Stimulated activated CD8-positive, alpha-beta memory T cell treated with anti-CD3 and anti-CD28 coated beads, Interleukin-15, amount 100 ng/mL, for 24 hours (primary cell): Measurements from ENCODE around the gene MATN4.

Experiments
- DNase-seq: peaks from one replicate; pipeline ENCODE4 v3.0.0-alpha.2; 2020; ENCODE audit warnings: low read depth

Gene MATN4

DNA sequence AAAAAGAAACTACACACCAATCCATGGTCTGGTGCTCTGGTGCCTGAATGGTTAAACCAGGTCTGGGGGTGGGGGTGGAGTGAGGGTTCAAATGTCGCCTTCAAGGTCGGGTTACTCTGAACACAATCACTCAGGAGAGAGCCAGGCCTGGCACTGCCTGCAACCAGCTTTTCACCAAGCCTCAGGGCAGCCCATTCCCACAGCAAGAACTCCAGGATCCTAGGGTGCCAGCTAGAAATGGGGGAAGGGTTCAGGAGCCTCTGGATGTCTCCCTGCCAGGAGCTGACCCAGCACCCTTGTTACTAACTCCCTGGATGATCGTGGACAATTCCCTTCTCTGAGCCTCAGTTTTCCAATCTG lies 33.5 kb upstream of the MATN4 start:
- DNase-seq = no peak

DNA sequence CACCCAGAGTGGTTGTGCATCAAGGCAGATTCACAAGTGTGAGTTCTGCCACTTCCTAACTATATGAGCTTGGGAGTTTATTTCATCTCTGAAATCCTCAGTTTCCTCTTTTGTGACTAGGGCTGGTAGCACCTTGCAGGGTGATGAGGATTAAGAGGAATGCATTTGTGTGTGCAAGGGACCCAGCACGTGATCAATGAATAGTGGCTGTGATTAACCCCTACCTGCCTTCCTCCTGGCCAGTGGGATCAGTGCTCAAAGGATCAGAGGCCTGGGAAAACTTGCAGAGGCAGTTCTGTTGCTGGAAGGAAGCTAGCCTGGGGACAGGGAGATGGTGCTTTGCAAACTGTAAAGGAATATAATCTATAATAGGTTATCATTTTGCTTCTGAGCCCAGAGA lies 32.9 kb upstream of the MATN4 start:
- DNase-seq = no peak

DNA sequence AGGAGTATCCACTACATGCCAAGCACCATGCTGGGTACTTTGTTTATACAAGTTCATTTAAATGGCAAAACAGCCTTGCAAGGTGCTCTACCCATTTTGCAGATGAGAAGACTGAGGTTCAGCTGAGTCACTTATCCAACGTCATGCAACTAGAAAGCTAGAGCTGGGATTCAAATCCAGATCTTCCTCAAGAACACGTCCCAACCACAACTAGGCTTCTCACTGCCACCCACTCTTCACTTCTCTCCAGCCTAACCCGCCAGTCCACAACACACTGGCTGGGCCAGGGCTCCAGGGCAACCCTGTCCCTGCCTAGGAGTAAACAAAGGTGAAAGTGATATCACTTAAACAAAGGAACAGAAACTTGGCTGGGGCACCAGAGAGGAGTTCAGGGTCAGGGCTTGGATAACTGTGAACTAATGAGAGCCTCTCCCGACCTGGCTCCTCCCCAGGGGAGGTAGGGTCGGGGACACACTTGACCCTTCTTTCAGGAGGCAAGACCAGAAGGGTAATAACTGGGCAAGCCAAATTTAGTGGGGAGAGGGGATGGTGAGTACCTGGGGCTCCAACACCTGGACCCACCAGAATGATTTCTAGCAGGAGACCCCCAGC lies 32.2 kb upstream of the MATN4 start:
- DNase-seq = no peak

DNA sequence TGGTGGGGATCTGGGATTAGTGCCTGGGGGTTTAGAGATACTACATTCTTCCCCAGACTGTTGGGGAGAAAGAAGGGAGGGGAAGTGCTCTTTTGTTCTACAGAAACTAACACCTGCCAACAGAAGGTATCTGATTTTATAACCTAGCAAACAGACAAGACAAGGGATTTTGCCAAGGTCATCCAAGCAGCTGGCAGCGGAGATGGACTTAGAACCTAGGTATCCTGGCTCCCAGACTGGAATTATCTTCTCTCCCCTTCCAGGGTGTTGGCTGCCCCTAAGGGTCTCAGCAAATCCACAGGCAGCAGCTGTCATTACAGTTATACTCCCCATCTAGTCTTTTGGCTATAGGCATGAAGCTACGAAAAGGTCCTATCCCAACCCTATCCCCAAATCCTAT lies 31.7 kb upstream of the MATN4 start:
- no peak for DNase-seq

DNA sequence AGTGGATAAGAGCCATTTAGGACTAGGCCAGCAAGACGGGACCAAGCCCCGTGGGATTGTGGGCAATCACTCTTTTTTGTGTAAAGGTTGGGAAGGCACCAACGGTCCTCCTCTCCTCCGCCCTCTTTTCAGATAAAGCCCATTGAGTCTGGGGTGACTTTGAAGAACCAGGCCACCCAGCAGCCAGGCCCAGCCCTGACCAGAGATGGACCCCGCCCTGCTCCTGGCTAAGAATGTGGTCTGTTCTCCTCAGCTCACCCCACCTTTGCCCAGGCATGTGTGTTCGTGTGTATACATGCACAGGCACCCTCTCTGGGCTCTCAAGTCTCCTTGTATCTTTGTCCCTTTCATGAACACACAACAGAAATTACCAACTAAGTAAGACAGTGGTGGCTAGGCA lies 31.0 kb upstream of the MATN4 start:
- no peak for DNase-seq

DNA sequence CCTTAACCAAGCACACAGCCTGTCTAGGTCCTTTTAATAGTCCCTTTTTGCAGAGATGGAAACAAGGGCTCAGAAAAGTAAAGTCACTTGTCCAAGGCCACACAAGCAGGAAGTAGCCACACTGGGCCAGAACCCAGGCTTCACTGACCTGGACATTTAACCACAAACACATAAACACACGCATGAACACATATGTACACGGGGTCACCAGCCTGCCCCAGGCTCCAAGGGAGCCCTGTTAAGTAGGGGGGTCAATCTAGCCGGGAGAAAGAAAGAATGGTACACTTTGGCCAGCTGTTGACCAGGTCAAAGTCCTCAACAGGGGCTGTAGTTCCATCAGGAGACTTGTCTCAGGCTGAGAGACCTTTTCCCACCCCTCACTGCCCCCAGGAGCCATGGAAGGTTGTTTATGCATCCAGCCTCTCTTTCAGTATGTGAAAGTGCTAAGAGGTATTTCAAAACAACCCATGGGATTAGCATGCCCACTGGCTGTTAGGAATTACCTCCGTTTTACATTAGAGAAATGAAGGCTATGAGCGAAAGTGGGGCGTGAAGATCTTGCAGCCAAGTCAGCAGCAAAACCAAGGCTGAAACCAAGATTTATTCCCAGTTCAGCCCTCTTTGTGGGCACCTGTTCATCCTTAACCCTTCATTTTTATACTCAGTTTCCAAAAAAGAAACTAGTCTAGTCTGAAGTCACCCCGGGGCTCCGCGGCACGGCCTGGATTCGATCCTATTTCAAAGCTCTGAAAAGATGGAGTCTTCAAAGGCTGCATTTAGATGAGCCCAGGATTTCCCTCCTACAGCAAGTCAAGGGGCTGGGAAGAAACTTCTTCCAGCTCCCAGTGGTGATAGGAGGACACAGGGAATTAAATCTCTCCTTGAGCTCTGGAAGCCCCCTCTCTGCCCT lies 30.3 kb upstream of the MATN4 start:
- no peak for DNase-seq

DNA sequence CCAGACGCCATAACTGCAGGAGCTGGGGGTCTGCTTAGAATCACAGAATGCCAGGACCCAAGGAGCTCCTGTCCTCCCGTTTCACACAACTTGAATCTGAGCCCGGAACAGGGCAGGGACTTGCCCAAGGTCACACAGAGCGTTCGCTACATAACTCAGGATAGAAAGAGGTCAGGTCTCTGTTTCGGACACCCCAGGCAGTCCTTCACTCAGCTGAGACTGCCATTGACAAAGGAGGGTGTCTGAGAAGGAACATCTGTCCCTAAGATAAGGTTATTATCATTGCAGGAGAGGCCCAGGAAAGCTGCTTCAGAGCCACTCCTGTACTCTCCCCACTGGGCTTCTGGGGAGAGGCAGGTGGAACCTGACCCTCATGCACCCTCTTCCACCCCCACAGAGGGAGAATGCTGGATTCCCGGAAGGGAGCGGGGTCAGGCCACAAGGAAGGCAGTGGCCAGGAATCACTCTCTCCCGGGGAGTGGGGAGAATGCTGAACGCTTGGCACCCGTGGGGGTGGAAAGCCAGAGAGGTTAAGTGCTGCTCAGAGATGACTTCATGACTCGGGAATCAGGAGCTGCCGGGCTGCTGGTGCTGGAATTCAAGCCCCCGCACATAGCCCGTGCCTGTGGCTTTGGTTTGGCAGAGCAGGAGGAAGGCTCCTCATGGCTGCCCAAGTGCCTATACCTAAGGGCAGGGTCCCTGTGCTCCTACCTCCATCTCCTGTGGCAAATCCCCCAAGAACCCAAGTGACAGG lies 29.4 kb upstream of the MATN4 start:
- DNase-seq = no peak

DNA sequence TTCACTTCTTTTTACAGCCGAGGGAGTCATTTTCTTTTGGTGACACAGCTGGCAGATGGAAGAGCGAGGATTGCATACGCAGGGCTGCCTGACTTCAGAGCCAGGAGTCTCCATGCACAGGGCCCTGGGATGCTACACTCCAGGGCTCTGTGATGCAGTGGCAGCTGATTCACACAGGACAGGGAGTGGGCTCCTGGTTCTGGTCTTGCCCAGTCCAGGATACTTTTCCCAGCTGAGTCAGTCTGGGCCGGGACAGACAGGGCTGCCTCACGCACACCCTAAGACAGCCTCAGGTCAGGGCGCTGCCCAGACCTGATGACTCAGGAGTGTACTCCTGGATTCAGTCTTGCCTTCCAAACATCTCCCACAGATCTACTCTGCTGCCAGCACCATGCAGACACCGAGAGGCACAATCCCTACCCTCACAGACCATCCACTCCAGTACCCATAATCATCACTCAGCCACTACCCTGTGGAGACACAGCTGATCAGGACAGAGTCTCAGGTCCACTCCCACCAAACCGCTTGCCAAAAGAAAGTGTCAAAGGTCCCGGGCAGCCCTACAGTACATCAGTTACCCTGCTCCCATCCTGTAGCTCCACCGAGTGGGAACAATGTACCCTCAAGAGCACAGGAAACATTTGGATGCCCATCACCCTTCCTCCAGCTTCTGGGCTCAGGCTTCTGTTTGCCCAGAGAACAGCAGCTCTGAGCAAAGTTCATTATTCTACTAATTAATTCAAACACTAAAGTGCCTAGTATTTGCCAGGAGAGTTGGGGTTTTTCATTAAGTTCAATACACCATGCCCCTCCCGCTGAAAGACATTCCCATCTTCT lies 28.6 kb upstream of the MATN4 start:
- DNase-seq = no peak

DNA sequence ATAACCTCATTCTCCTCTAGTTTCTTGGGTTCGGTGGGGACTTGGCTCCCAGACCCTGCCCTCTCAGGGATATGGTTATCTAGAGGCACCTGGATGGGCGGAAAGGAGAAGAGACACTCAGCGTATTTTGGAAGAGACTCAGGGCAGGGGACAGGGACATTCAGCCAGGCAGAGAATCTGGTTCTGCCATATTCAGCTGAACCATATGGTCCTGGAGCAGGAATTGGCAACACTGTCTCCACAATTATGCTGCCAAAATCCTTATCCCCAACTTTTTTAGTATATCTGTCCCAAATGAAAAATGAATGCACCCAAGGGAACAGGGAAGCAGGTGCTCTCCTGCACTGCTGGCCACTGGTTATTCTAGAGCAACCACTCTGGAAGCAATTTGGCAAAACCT lies 22.4 kb upstream of the MATN4 start:
- no peak for DNase-seq

DNA sequence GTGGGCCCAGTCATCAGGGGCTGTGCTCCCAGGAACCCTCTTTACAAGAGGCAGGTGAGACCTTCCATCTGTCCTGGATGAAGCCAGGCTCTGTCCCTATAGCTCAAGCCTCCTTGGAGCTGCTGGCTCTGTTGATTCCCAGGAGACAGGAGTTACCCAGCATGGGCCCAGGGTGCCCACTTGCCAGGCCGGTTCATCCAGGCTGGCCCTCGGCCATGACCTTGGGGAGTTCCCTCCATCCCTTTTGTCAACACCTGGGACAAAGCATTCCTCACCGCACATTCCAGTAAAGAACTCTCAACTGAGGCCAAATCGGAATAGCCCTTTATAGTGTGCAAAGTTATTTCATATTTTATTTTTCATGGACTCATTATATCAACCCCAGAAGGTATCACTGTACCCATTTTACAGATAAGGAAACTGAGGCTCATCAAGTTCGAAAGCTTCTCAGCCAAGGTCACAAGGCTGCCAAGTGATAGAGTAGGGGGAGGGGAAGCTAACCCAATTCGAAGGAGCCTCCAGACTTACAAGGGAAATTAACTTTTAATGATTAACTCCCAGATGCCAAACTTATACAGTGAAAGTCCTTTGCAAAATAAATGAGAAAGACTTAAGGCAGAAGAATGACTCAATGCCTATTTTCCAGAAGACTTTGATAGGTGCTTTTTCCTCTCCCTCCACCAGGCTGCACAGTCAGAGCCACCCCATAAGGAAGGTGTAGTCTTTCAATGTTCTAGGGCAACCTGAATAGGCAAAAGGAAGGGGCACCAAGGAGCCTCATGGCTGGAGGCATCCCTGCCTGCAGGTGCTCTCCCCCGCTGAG lies 21.6 kb upstream of the MATN4 start:
- DNase-seq = no peak

DNA sequence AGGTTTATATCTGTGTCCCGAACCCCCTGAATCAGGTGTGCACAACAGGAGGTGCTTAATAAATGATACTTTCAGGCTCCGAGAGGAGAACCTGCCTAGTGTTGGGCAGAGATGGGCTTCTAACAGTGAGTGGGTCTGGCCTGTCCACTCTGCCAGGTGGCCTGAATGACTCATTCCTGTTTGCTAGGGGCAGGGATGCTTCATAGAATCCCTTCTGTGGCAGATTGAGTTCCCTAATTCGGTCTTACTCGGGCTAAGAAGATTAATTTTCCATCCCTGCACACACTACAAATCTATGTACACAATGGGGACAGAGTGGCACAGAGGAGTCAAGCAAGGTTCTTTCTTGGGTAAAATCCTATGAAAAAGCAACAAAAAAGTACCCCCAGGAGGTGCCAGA lies 20.4 kb upstream of the MATN4 start:
- no peak for DNase-seq

DNA sequence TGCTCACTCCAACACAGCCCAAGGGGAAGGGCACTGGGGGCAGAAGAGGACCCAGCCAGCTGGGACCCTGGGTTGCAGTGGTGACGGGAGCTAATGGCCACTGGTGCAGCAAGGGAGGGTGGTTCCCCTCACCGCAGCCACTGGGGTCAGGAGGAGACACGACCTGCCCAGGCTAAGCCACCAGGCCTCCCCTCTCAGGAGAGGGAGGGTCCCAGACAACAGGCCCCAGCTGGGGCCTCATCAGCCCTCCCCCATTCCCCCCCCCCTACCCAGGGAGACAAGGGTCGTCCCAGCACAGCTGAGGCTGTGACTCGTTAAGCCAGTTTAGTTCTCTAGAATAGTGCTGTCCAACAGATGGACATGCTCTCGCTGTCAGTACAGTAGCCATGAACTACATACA lies 17.3 kb upstream of the MATN4 start:
- DNase-seq = no peak

DNA sequence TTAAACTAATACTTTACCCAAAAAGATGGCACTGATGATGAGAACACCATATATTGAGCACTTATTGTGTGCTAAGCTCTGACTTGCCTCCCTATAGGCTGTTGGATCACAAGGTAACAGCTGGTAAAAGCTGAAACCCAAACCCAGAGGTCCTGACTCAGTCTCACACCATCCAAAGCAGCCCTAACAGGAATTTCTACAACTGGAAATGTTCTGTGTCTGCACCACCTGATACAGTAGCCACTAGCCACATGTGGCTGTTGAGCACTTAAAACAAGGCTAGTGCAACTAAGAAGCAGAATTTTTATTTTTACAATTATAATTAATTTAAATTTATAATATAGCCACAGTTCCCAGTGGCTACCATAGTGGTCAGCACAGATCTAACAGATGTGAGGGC lies 15.6 kb upstream of the MATN4 start:
- no peak for DNase-seq

DNA sequence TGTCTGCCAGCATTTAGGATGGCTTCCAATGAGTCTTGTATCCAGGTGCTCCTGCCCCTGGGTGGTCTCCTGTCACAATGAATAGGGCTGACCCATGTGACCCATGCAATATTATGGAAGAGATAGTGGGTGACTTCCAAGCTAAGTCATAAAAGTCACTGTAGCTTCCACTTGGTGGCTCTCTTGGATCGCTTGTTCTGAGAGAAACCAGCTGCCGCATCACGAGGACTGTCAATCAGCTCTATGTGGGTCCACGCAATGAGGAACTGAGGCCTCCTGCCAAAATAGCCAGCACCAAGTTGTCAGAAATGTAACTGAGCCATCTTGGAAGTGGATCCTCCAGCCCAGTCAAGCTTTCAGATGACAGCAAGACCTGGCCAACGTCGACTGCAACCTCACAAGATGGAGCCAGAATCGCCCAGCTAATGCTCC lies 14.9 kb upstream of the MATN4 start:
- no peak for DNase-seq

DNA sequence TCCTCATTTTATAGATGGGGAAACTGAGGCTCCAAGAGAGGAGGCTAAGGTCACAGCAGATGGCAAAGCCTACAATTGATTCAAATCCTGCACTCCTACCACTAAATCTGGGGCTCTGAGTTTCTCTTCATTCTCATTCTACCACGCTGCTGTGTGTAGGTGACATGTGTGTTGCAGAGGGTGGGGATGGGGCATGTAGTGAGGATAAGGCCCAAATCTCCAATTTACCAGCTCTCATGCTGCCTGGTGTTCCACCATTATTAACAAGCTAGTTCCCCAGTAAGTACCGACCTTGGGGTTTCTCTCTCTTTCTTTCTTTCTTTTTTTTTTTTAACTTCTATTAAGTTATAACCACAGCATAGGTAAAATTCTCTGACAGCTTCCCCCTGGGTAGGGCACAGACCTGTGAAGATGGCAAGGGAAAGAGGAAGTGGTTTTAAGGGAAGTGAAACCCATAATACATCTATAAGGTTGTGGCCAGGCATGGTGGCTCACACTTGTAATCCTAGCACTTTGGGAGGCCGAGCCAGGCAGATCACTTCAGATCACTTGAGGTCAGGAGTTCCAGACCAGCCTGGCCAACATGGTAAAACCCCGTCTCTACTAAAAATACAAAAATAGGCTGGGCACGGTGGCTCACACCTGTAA lies 13.0 kb upstream of the MATN4 start:
- no peak for DNase-seq

DNA sequence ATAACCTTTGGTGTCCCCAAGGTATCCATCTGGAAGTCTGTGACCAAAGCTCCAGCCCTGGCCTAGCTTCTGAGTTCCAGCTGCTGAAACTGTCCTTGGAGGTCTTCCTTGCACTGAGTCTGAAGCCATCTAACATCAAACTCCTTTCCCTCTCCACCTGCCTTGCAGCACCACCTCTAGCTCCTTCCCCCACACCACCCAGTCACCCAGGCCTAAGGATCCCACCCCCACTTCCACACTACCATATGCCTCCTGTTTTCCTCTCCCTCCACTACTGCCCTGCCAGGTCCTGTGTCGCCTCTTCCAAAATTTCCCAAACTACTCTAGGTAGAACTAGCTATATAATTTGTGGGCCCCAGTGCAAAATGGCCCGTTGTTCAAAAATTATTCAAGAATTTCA lies 10.8 kb upstream of the MATN4 start:
- no peak for DNase-seq

DNA sequence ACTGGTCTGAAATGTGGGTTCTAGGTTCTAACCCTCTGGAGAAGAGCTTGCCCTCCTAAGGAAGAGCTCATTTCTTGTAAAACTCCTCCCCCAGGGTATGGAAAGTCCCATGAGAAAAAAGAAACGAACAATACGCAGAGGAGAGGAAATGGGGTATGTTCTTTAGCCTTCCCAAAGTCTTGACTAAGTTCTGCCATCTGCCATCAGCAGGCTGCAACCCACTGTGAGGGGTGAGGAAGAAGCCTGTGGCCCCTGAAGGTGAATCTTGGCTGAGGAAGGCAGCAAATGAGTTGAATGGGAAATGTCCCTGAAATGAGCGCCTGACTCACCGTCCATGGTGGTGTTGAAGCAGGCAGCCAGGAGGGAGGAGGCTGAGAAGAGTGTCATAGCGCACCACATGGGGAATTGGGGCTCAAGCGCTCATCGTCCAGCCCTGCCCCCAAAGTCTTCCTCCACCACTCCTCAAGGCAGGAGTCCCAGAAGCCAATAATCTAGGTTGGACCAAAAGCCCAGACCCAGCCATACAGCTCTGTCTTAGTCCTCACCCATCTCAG lies 10.4 kb upstream of the MATN4 start:
- DNase-seq = no peak

DNA sequence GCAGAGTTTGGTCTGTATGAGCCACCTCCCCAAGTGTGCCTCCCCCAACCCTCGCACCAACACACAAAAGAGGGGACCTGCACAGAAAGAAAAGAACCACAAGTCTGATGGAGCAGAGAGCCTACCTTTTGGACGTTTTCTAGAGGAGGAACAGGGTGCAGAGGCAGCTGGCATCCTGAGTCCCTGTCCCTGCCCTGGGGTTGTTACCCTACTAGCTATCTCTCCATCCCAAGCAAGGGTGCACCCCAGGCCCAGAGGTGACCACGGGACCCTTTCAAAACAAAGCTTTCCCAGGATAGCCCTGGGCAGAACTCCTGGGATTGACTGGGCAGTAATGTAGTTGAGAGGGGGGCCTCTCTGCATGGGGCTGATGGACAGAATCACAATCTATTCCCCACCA lies 9.7 kb upstream of the MATN4 start:
- DNase-seq = no peak

DNA sequence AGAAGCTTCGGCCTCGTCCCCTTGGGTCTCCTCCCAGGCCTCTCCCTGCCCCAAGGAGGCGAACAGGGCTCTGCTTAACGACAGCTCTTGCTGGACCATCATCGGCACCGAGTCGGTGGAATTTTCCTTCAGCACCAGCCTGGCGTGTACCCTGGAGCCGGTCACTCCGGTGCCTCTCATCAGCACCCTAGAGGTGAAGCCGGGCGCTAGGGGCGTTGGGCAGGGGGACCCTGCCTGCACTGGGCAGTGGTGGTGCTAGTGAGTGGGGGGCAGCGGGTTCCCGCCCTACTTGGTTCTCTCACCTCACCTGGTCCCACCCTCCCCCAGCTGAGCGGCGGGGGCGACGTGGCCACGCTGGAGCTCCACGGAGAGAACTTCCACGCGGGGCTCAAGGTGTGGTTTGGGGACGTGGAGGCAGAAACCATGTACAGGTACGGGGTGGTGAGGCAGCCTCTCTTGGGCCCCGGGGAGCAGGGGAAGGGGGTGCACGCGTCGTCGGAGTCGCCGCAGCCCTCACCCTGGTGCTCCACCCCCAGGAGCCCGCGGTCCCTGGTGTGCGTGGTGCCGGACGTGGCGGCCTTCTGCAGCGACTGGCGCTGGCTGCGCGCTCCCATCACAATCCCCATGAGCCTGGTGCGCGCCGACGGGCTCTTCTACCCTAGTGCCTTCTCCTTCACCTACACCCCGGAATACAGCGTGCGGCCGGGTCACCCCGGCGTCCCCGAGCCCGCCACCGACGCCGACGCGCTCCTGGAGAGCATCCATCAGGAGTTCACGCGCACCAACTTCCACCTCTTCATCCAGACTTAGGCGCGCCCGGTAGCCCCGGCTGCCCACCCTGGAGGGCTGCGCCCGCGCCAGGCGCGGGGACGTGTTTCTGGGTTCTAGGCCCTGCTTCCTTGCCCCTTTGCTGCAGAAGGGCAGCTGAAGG lies 8.3 kb upstream of the MATN4 start:
- no peak for DNase-seq
